Liver (tissue), 9 donors: ENCODE measurements around the gene SLC7A4. TPM values are rescaled to one million over a fixed set of nuclear protein-coding genes. Genes with fewer than 3 reads are reported as not detected.

Experiments used
- DNase-seq: peaks from one replicate; pipeline ENCODE4 v3.0.0-alpha.2; 2017; ENCODE audit warnings: low spot score
- H3K27ac ChIP-seq, 2 donors: one replicate each; pipeline ENCODE4 v1.7.0; 2013; ENCODE audit warnings: inconsistent platforms in 2 of 2, low read length in 2 of 2, control low read depth in 1 of 2, low read depth in 1 of 2, mild to moderate bottlenecking in 1 of 2
- H3K27me3 ChIP-seq, 4 donors: one replicate each; pipeline versions ENCODE4 v1.6.1 to v1.7.0; 2013; ENCODE audit warnings: low read length in 3 of 4, inconsistent platforms in 1 of 4, mild to moderate bottlenecking in 1 of 4, moderate library complexity in 1 of 4; ENCODE audit not compliant: control insufficient read depth in 4 of 4, insufficient read depth in 4 of 4
- H3K36me3 ChIP-seq, 4 donors: one replicate each; pipeline versions ENCODE4 v1.6.1 to v1.7.0; 2013; ENCODE audit warnings: low read length in 3 of 4, mild to moderate bottlenecking in 3 of 4, low read depth in 1 of 4, moderate library complexity in 1 of 4; ENCODE audit not compliant: control insufficient read depth in 4 of 4, insufficient read depth in 3 of 4
- H3K4me1 ChIP-seq, 4 donors: one replicate each; pipeline versions ENCODE4 v1.6.1 to v1.7.0; 2013; ENCODE audit warnings: low read length in 3 of 4, mild to moderate bottlenecking in 3 of 4, moderate library complexity in 1 of 4; ENCODE audit not compliant: control insufficient read depth in 4 of 4, insufficient read depth in 4 of 4
- H3K4me3 ChIP-seq, 3 donors: one replicate each; pipeline versions ENCODE4 v1.6.1 to v1.7.0; 2013; ENCODE audit warnings: low read length in 3 of 3, control low read depth in 1 of 3, low read depth in 1 of 3, mild to moderate bottlenecking in 1 of 3
- H3K9ac ChIP-seq, 2 donors: one replicate each; pipeline ENCODE4 v1.7.0; 2013; ENCODE audit warnings: low read length in 2 of 2, mild to moderate bottlenecking in 2 of 2, moderate library complexity in 2 of 2, control low read depth in 1 of 2, low read depth in 1 of 2
- H3K9me3 ChIP-seq, 4 donors: one replicate each; pipeline versions ENCODE4 v1.6.1 to v1.7.0; 2013; ENCODE audit warnings: low read length in 3 of 4; ENCODE audit not compliant: control insufficient read depth in 4 of 4
- ATF3 ChIP-seq: IDR thresholded peaks from 2 replicates; pipeline ENCODE4 v1.6.1; 2016; ENCODE audit warnings: antibody characterized with exemption
- CTCF ChIP-seq: fragments of 150-350 bp; IDR thresholded peaks from 2 replicates; pipeline ENCODE4 v1.5.1; 2017; ENCODE audit warnings: improper control_type of control experiment, low read depth, low read length; ENCODE audit not compliant: missing input control
- EGR1 ChIP-seq, 2 donors: IDR thresholded peaks; 2 replicates each; pipeline ENCODE4 v1.6.1; 2016 to 2018; ENCODE audit warnings: antibody characterized with exemption in 2 of 2, low read depth in 2 of 2
- FOXA1 ChIP-seq: IDR thresholded peaks from 2 replicates; pipeline ENCODE4 v1.6.1; 2016; ENCODE audit warnings: antibody characterized with exemption
- FOXA2 ChIP-seq: IDR thresholded peaks from 2 replicates; pipeline ENCODE4 v1.6.1; 2016; ENCODE audit warnings: antibody characterized with exemption
- GABPA ChIP-seq, 2 donors: IDR thresholded peaks in 1 of 2; conservative IDR thresholded peaks in 1 of 2; 2 replicates each; pipeline ENCODE4 v1.6.1; 2016; ENCODE audit warnings: antibody characterized with exemption in 2 of 2, mild to moderate bottlenecking in 1 of 2, moderate library complexity in 1 of 2
- HNF4A ChIP-seq, 2 donors: conservative IDR thresholded peaks; 2 replicates each; pipeline ENCODE4 v1.6.1; 2016; ENCODE audit warnings: antibody characterized with exemption in 2 of 2, mild to moderate bottlenecking in 2 of 2
- HNF4G ChIP-seq: IDR thresholded peaks from 2 replicates; pipeline ENCODE4 v1.6.1; 2016; ENCODE audit warnings: antibody characterized with exemption
- JUND ChIP-seq, 2 donors: IDR thresholded peaks; 2 replicates each; pipeline ENCODE4 v1.6.1; 2016; ENCODE audit warnings: antibody characterized with exemption in 2 of 2
- NR2F2 ChIP-seq: IDR thresholded peaks from 2 replicates; pipeline ENCODE4 v1.6.1; 2016; ENCODE audit warnings: antibody characterized with exemption
- RAD21 ChIP-seq, 2 donors: IDR thresholded peaks; 2 replicates each; pipeline ENCODE4 v1.6.1; 2016; ENCODE audit warnings: antibody characterized with exemption in 2 of 2, mild to moderate bottlenecking in 2 of 2
- RXRA ChIP-seq, 2 donors: IDR thresholded peaks; 2 replicates each; pipeline ENCODE4 v1.6.1; 2017 to 2018; ENCODE audit warnings: antibody characterized with exemption in 2 of 2, mild to moderate bottlenecking in 1 of 2
- SP1 ChIP-seq: IDR thresholded peaks from 2 replicates; pipeline ENCODE4 v1.6.1; 2018; ENCODE audit warnings: antibody characterized with exemption, mild to moderate bottlenecking
- TAF1 ChIP-seq: conservative IDR thresholded peaks from 2 replicates; pipeline ENCODE4 v1.6.1; 2016; ENCODE audit warnings: antibody characterized with exemption, mild to moderate bottlenecking
- YY1 ChIP-seq: IDR thresholded peaks from 2 replicates; pipeline ENCODE4 v1.6.1; 2016; ENCODE audit warnings: antibody characterized with exemption, mild to moderate bottlenecking
- WGBS: extraction: QIAGEN DNeasy Blood & Tissue Kit; methylation state at CpG from one replicate; pipeline ENCODE4 v1.1.7; 2013; 5-methylcytosine and 5-hydroxymethylcytosine counted together
- polyA plus RNA-seq, 2 donors: library from polyadenylated mRNA; stranded (reverse) in 1 of 2; unstranded in 1 of 2; fragments of 200-250 nt in 1 of 2; fragments of >200 nt in 1 of 2; fragmentation: Nextera tagmentation in 1 of 2; extraction: Ambion mirVana in 1 of 2; gene quantifications; one replicate each; pipeline versions ENCODE4 v1.2.1 to v1.2.3, GENCODE V29; 2013 to 2015
- total RNA-seq, 2 donors: library from RNA; depleted of rRNA; stranded (reverse); fragments of >200 nt; gene quantifications; one replicate each; pipeline ENCODE4 v1.2.3, GENCODE V29; 2014
- TF ChIP-seq, protein P1 (sequence below): IDR thresholded peaks from 2 replicates; pipeline ENCODE4 v1.6.1; 2016; ENCODE audit warnings: antibody characterized with exemption
- TF ChIP-seq, protein P2 (sequence below): IDR thresholded peaks from 2 replicates; pipeline ENCODE4 v1.6.1; 2016; ENCODE audit warnings: antibody characterized with exemption, mild to moderate bottlenecking
- TF ChIP-seq, protein P3 (sequence below): IDR thresholded peaks from 2 replicates; pipeline ENCODE4 v1.6.1; 2016; ENCODE audit warnings: antibody characterized with exemption
- donor health status: healthy.
- donor health status: healthy.
- donor health status: healthy.
- donor health status: healthy.
- donor health status: healthy.

Gene SLC7A4
- total and polyA plus RNA-seq, 4 donors: 0.11 to 0.67 (median 0.33) TPM

GRCh38 chr22:21032868-21033688 lies 717 bp upstream of the SLC7A4 start:
- no peaks in the 10 kb centered on the region for H3K9me3 ChIP-seq
- H3K9ac ChIP-seq: no peak overlapping the region
- no peak overlapping the region for H3K27ac ChIP-seq
- no peak for DNase-seq
- 85% methylated on average over 12 of the region's 12 CpGs for WGBS
- H3K36me3 ChIP-seq: no peaks in the 10 kb centered on the region
- no peak overlapping the region for H3K4me3 ChIP-seq
- no peaks in the 10 kb centered on the region for H3K27me3 ChIP-seq
- TF ChIP-seq TAF1: no peak
- TF ChIP-seq RAD21 (IDR thresholded peaks at IDR 0.05): no peak
- TF ChIP-seq, protein P1, sequence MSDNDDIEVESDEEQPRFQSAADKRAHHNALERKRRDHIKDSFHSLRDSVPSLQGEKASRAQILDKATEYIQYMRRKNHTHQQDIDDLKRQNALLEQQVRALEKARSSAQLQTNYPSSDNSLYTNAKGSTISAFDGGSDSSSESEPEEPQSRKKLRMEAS: no peak
- TF ChIP-seq NR2F2: no peak
- TF ChIP-seq, protein P2, sequence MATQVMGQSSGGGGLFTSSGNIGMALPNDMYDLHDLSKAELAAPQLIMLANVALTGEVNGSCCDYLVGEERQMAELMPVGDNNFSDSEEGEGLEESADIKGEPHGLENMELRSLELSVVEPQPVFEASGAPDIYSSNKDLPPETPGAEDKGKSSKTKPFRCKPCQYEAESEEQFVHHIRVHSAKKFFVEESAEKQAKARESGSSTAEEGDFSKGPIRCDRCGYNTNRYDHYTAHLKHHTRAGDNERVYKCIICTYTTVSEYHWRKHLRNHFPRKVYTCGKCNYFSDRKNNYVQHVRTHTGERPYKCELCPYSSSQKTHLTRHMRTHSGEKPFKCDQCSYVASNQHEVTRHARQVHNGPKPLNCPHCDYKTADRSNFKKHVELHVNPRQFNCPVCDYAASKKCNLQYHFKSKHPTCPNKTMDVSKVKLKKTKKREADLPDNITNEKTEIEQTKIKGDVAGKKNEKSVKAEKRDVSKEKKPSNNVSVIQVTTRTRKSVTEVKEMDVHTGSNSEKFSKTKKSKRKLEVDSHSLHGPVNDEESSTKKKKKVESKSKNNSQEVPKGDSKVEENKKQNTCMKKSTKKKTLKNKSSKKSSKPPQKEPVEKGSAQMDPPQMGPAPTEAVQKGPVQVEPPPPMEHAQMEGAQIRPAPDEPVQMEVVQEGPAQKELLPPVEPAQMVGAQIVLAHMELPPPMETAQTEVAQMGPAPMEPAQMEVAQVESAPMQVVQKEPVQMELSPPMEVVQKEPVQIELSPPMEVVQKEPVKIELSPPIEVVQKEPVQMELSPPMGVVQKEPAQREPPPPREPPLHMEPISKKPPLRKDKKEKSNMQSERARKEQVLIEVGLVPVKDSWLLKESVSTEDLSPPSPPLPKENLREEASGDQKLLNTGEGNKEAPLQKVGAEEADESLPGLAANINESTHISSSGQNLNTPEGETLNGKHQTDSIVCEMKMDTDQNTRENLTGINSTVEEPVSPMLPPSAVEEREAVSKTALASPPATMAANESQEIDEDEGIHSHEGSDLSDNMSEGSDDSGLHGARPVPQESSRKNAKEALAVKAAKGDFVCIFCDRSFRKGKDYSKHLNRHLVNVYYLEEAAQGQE: no peak
- no peak for TF ChIP-seq FOXA1
- no peak for TF ChIP-seq FOXA2
- TF ChIP-seq, protein P3, sequence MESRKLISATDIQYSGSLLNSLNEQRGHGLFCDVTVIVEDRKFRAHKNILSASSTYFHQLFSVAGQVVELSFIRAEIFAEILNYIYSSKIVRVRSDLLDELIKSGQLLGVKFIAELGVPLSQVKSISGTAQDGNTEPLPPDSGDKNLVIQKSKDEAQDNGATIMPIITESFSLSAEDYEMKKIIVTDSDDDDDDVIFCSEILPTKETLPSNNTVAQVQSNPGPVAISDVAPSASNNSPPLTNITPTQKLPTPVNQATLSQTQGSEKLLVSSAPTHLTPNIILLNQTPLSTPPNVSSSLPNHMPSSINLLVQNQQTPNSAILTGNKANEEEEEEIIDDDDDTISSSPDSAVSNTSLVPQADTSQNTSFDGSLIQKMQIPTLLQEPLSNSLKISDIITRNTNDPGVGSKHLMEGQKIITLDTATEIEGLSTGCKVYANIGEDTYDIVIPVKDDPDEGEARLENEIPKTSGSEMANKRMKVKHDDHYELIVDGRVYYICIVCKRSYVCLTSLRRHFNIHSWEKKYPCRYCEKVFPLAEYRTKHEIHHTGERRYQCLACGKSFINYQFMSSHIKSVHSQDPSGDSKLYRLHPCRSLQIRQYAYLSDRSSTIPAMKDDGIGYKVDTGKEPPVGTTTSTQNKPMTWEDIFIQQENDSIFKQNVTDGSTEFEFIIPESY: no peak
- TF ChIP-seq JUND (IDR thresholded peaks at IDR 0.05): no peak
- no peak for TF ChIP-seq SP1
- TF ChIP-seq ATF3: no peak
- no peak for TF ChIP-seq RXRA (IDR thresholded peaks at IDR 0.05)
- TF ChIP-seq CTCF: no peak
- TF ChIP-seq GABPA (IDR thresholded peaks at IDR 0.05 in 1 of 2, conservative IDR thresholded peaks at IDR 0.05 in 1 of 2): no peak
- H3K4me1 ChIP-seq: no peaks in the 10 kb centered on the region

GRCh38 chr22:21031545-21032036 lies 770 bp downstream of the SLC7A4 start:
- 91% methylated on average over 18 of the region's 18 CpGs for WGBS
- H3K4me3 ChIP-seq: no peak overlapping the region
- H3K4me1 ChIP-seq: no peaks in the 10 kb centered on the region

More at GRCh38 chr22:21031545-21032036, 770 bp downstream of the SLC7A4 start:
- no peaks in the 10 kb centered on the region for H3K36me3 ChIP-seq
- no peak overlapping the region for H3K27ac ChIP-seq
- H3K9me3 ChIP-seq: no peaks in the 10 kb centered on the region
- no peaks in the 10 kb centered on the region for H3K27me3 ChIP-seq
- DNase-seq: no peak
- no peak overlapping the region for H3K9ac ChIP-seq
- no peak for TF ChIP-seq YY1
- no peak for TF ChIP-seq NR2F2
- no peak for TF ChIP-seq TAF1
- TF ChIP-seq GABPA (IDR thresholded peaks at IDR 0.05 in 1 of 2, conservative IDR thresholded peaks at IDR 0.05 in 1 of 2): no peak
- no peak for TF ChIP-seq SP1
- no peak for TF ChIP-seq RXRA (IDR thresholded peaks at IDR 0.05)
- TF ChIP-seq EGR1 (IDR thresholded peaks at IDR 0.05; ENCODE audit: low read depth in 2 of 2): no peak
- TF ChIP-seq, protein P3: no peak
- TF ChIP-seq JUND (IDR thresholded peaks at IDR 0.05): no peak
- TF ChIP-seq HNF4A (conservative IDR thresholded peaks at IDR 0.05): no peak
- TF ChIP-seq FOXA1: no peak
- no peak for TF ChIP-seq HNF4G
- no peak for TF ChIP-seq FOXA2
- TF ChIP-seq, protein P1: no peak
